Measurements from ENCODE around the gene ITGB2.

Gene ITGB2

DNA sequence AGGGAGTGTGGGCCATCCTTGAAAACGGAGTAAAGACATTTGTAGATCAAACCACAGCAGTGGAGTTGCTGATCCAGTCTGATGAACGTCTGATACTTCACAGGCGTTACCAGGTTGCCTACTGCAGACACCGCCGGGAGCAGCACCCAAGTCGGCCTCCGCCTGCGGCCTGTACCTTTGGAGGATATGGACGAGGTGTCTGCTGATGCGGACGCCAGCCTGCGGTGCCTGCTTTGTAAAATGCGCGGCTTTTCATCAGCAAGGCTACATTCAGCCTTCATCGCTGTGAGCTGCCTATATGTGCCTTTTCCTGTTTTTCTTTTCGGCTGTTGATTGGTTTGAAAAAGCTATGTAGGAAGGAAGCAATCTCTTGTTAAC lies 35.1 kb upstream of the ITGB2 start:
- H3K36me3 Mint-ChIP-seq (ENCODE audit: low read depth) = peaks cover 26% of the 10 kb centered on the region

DNA sequence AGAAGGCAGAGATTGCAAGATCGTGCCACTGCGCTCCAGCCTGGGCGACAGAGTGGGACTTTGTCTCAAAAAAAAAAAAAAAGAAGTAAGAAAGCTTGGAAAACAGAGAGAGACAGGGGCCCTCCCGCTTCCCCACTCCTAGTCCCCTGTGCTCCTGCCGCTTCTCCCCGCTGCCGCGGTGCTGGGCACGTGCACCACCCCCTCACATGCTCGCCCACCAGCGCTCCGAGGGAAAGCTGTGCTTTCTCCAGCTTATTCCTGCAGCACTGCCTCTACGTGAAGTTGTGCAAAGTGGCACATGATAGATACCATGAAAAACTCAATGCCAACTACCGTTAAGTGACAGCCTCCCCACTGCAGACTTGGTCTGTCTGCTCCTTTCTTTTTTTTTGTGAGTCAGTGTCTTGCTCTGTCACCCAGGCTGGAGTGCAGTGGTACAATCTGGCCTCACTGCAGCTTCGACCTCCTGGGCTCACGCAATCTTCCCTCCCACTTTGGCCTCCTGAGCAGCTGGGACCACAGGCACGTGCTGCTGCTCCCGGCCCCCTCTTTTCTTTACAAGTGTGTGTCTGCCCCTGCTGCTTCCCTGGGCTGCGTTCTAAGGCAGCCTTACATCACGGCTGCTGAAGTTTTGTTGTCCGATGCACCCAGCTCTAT lies 34.6 kb upstream of the ITGB2 start:
- peaks cover 41% of the 10 kb centered on the region for H3K4me1 Mint-ChIP-seq
- H3K9me3 Mint-ChIP-seq = no peaks in the 10 kb centered on the region
- TF ChIP-seq, protein P1, sequence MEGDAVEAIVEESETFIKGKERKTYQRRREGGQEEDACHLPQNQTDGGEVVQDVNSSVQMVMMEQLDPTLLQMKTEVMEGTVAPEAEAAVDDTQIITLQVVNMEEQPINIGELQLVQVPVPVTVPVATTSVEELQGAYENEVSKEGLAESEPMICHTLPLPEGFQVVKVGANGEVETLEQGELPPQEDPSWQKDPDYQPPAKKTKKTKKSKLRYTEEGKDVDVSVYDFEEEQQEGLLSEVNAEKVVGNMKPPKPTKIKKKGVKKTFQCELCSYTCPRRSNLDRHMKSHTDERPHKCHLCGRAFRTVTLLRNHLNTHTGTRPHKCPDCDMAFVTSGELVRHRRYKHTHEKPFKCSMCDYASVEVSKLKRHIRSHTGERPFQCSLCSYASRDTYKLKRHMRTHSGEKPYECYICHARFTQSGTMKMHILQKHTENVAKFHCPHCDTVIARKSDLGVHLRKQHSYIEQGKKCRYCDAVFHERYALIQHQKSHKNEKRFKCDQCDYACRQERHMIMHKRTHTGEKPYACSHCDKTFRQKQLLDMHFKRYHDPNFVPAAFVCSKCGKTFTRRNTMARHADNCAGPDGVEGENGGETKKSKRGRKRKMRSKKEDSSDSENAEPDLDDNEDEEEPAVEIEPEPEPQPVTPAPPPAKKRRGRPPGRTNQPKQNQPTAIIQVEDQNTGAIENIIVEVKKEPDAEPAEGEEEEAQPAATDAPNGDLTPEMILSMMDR (IDR thresholded peaks at IDR 0.05; ENCODE audit: unreplicated experiment in 3 of 3) = no peak
- H3K27ac Mint-ChIP-seq = peak overlapping the region; percentile 10 to 27 (median 12)
- H3K27me3 Mint-ChIP-seq (ENCODE audit: low read depth) = no peaks in the 10 kb centered on the region
- H3K36me3 Mint-ChIP-seq (ENCODE audit: low read depth) = peaks cover 20% of the 10 kb centered on the region
- H3K4me3 Mint-ChIP-seq = no peak overlapping the region

More for the DNA sequence above, 35.1 kb upstream of the ITGB2 start:
- Mint-ChIP-seq H3K27me3 (ENCODE audit: low read depth) (no peaks in the 10 kb centered on the region), H3K9me3 (no peaks in the 10 kb centered on the region), H3K4me3 (no peak overlapping the region), H3K4me1 (peaks cover 46% of the 10 kb centered on the region), H3K27ac (peak overlapping the region; percentile 12 to 27 (median 19))
- TF ChIP-seq, protein P1 (IDR thresholded peaks at IDR 0.05; ENCODE audit: unreplicated experiment in 3 of 3) = no peak

DNA sequence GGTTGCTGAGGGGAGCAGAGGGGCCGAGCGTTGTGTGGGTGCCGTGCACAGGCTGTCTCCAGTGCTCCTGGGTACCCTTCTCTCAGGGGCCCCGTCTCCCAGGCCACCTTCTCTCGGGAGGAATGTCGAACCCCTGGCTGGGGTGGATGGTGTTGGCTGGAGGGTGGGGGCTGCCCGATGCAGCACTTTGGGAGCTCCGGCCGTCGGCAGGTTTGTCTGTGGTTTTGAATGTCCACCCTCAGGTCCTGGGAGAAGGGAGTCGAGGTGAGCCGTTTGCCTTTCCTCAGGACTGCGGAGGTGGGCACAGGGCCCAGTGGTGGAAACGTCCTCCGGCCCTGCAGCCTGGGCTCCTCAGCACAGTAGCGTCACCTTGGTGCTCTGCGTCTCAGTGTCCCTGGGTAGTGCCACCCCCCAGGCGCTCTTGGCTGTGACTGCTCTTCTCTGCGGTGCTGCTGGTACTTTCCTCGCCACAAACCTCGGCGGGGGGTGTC lies 33.6 kb upstream of the ITGB2 start:
- Mint-ChIP-seq H3K36me3 (ENCODE audit: low read depth) (peaks cover 20% of the 10 kb centered on the region), H3K4me1 (peaks cover 41% of the 10 kb centered on the region)

DNA sequence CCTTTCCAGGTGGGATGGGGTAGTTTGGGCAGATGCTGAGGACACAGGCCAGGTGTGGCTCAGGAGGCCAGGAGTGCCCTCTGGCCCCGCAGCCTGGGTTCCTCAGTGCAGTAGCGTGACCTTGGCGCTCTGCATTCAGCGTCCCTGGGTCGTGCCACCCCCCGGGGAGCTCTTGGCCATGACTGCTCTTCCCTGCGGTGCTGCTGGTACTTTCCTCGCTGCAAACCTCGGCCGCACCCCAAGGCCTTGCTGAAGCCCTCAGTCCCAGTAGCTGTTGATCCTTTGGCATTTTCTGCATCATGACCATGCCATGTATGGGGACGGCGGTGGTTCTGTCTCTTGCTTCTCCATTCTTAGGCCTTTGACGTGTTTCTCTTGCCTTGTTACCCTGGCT lies 32.9 kb upstream of the ITGB2 start:
- TF ChIP-seq, protein P1 (IDR thresholded peaks at IDR 0.05; ENCODE audit: unreplicated experiment in 3 of 3) = no peak
- Mint-ChIP-seq H3K27me3 (ENCODE audit: low read depth) (no peaks in the 10 kb centered on the region), H3K4me1 (peaks cover 34% of the 10 kb centered on the region), H3K4me3 (no peak overlapping the region), H3K36me3 (ENCODE audit: low read depth) (peaks cover 13% of the 10 kb centered on the region), H3K9me3 (no peaks in the 10 kb centered on the region), H3K27ac (no peak overlapping the region)

More for the DNA sequence above, 33.6 kb upstream of the ITGB2 start:
- no peaks in the 10 kb centered on the region for H3K27me3 Mint-ChIP-seq (ENCODE audit: low read depth)
- H3K27ac Mint-ChIP-seq = no peak overlapping the region
- TF ChIP-seq, protein P1 (IDR thresholded peaks at IDR 0.05; ENCODE audit: unreplicated experiment in 3 of 3) = no peak
- H3K4me3 Mint-ChIP-seq = no peak overlapping the region
- no peaks in the 10 kb centered on the region for H3K9me3 Mint-ChIP-seq

DNA sequence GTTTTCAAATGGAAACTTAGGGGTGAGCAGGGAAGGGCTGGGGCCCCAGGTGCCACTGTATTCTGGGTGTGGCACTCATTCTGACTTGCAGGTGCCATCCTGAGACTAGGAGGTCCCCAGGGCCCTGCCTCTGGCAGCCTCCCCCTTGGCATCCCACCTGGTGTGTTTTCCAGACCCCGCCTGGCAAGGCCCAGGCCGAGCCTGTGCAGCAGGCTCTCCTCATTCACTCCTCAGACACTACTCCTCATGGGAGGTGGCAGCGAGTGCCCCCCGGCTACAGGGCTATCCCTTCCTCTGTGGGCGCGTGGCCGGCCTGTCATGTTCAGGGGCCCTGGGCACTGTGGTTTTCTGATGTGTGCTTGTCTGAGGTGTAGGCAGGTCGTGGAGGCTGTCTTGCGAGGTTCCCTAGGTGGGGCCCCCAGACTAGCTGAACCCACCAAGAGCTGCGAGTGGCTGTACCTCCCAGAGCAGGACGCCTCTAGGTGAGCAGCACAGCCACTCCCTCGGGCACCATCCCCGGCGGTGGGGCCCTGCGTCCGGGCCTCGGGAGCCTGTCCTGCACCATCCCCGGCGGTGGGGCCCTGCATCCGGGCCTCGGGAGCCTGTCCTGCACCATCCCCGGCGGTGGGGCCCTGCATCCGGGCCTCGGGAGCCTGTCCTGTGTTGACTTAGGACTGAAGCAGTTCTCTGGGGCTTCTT lies 32.4 kb upstream of the ITGB2 start:
- H3K36me3 Mint-ChIP-seq (ENCODE audit: low read depth) = peaks cover 13% of the 10 kb centered on the region
- TF ChIP-seq, protein P1 (IDR thresholded peaks at IDR 0.05; ENCODE audit: unreplicated experiment in 3 of 3) = no peak
- no peaks in the 10 kb centered on the region for H3K9me3 Mint-ChIP-seq
- no peaks in the 10 kb centered on the region for H3K27me3 Mint-ChIP-seq (ENCODE audit: low read depth)
- H3K4me1 Mint-ChIP-seq = peaks cover 31% of the 10 kb centered on the region
- peak overlapping the region in 1 of 3 experiments; percentile 51 for H3K4me3 Mint-ChIP-seq
- peak overlapping the region in 1 of 3 experiments; percentile 49 for H3K27ac Mint-ChIP-seq
